22Rv1 (cell line): ENCODE results near the gene PCSK6.

ENCODE experiments used
- H3K27ac ChIP-seq: fragments of 450-650 bp; 2 replicates; pipeline ENCODE4 v1.5.1; 2017
- CTCF ChIP-seq: fragments of 450-650 bp; IDR thresholded peaks from 2 replicates; pipeline ENCODE4 v1.5.1; 2017; ENCODE audit warnings: mild to moderate bottlenecking
- ZFX ChIP-seq: fragments of 450-650 bp; IDR thresholded peaks from 2 replicates; pipeline ENCODE4 v1.6.1; 2017; ENCODE audit warnings: antibody characterized with exemption, borderline replicate concordance

The PCSK6 gene

GRCh38 chr15:101349047-101349951 lies 140.2 kb downstream of the PCSK6 start:
- TF ChIP-seq CTCF = no peak
- TF ChIP-seq ZFX = no peak
- H3K27ac ChIP-seq = no peak overlapping the region

- no peak overlapping the region for H3K27ac ChIP-seq
- no peak for TF ChIP-seq ZFX
- no peak for TF ChIP-seq CTCF
Observed at GRCh38 chr15:101348643-101349042, 140.9 kb downstream of the PCSK6 start.

GRCh38 chr15:101348015-101348414 lies 141.5 kb downstream of the PCSK6 start:
- no peak overlapping the region for H3K27ac ChIP-seq

GRCh38 chr15:101347454-101347853 lies 142.1 kb downstream of the PCSK6 start:
- TF ChIP-seq CTCF = no peak
- no peak for TF ChIP-seq ZFX
- H3K27ac ChIP-seq = no peak overlapping the region

More at GRCh38 chr15:101348015-101348414, 141.5 kb downstream of the PCSK6 start:
- no peak for TF ChIP-seq CTCF
- TF ChIP-seq ZFX = no peak

- TF ChIP-seq CTCF (no peak), ZFX (no peak)
- H3K27ac ChIP-seq = no peak overlapping the region
Observed at GRCh38 chr15:101346928-101347327, 142.6 kb downstream of the PCSK6 start.

- no peak overlapping the region for H3K27ac ChIP-seq
- TF ChIP-seq ZFX = no peak
- no peak for TF ChIP-seq CTCF
Observed at GRCh38 chr15:101342056-101342455, 147.5 kb downstream of the PCSK6 start.

- H3K27ac ChIP-seq = no peak overlapping the region
- no peak for TF ChIP-seq ZFX
- TF ChIP-seq CTCF = no peak
Observed at GRCh38 chr15:101338502-101339057, 150.9 kb downstream of the PCSK6 start.
